ENCODE results near the gene COPS7A. TPM values are rescaled to one million over a fixed set of nuclear protein-coding genes. Genes with fewer than 3 reads are reported as not detected.
A peak's percentile ranks its signal among the peaks of the same experiment; 100 is the strongest.
"Not testable (repeated sequence)": the region's sequence is repeated elsewhere in the genome, so short reads cannot be mapped to it uniquely, and the experiment has no call there.

The COPS7A gene
- total RNA-seq, 2 experiments from 2014 or later, result 38.3 to 41.6 TPM

DNA sequence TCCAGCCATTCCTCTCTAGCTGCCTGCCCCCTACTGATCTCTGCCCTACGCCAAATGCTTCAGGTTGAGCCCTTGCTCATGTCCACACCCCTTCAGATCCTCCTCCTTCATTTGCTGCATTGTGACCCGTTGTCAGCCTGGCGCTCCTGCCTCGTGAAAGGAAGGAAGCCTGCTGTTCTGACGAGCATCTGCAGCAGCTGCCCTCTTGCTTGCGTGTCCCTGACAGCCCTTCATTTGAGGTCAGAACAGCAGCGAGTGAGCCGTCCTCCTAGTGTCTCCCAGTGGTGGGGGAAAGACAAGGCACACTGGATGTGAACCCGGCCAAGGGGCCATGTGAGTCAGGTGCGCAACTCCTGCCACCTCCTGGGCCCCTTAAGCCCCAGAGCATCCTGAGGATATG, 20.2 kb upstream of the COPS7A start:
- no peaks in the 10 kb centered on the region for H3K9me3 Mint-ChIP-seq (ENCODE audit: low read depth)
- peaks cover 44% of the 10 kb centered on the region for H3K27me3 Mint-ChIP-seq
- POLR2A ChIA-PET, result no interaction called here
- H3K36me3 Mint-ChIP-seq (ENCODE audit: low read depth), result no peaks in the 10 kb centered on the region
- CTCF ChIA-PET, result no interaction called here
- ATAC-seq (peak; percentile 23), DNase-seq (peak; percentile 30)
- H3K4me1 Mint-ChIP-seq, result peaks cover 12% of the 10 kb centered on the region
- no peak overlapping the region for H3K4me3 Mint-ChIP-seq
- intact Hi-C loops (cut with DNase I, micrococcal nuclease), result no loop called here
- no peak overlapping the region for H3K27ac Mint-ChIP-seq

DNA sequence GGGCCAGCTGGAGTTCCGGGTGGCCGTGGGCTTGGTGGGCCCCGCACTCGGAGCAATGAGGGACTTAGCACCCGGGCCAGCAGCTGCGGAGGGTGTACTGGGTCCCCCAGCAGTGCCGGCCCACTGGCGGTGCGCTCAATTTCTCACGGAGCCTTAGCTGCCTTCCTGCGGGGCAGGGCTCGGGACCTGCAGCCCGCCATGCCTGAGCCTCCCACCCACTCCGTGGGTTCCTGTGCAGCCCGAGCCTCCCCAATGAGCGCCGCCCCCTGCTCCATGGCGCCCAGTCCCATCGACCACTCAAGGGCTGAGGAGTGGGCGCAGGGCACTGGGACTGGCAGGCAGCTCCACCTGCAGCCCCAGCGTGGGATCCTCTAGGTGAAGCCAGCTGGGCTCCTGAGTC, 15.5 kb upstream of the COPS7A start:
- ChIA-PET POLR2A (interaction anchor here (1.3 to 1.8 kb wide), 3 partner anchors 19 to 144 kb away, joined by 3 to 7 read pairs (median 3); partner anchors contain the start of genes GPR162, USP5 and ZNF384), CTCF (interaction anchor here (1.1 to 1.9 kb wide), 2 partner anchors 88 to 147 kb away, joined by 3 to 5 read pairs; no protein-coding TSS in a partner anchor)
- H3K27ac Mint-ChIP-seq; H3K9me3 Mint-ChIP-seq (ENCODE audit: low read depth); DNase-seq; H3K36me3 Mint-ChIP-seq (ENCODE audit: low read depth); H3K4me1 Mint-ChIP-seq; intact Hi-C loops (cut with DNase I, micrococcal nuclease); H3K4me3 Mint-ChIP-seq; ATAC-seq: not testable (repeated sequence)
- peaks cover 15% of the 10 kb centered on the region for H3K27me3 Mint-ChIP-seq

GRCh38 chr12:6708960-6709394, 14.9 kb upstream of the COPS7A start:
- DNase-seq (peak; percentile 62), ATAC-seq (peak; percentile 82)
- intact Hi-C loops (cut with DNase I, micrococcal nuclease), result no loop called here
- Mint-ChIP-seq H3K9me3 (ENCODE audit: low read depth) (no peaks in the 10 kb centered on the region), H3K4me3 (peak overlapping the region; percentile 20), H3K36me3 (ENCODE audit: low read depth) (no peaks in the 10 kb centered on the region), H3K4me1 (peaks cover 10% of the 10 kb centered on the region), H3K27ac (peak overlapping the region; percentile 81), H3K27me3 (peaks cover 12% of the 10 kb centered on the region)
- CTCF ChIA-PET, result interaction anchor here (0.6 to 1.9 kb wide), 6 partner anchors 9 to 332 kb away, joined by 3 to 5 read pairs (median 3); no protein-coding TSS in a partner anchor
- POLR2A ChIA-PET, result interaction anchor here (0.6 to 1.8 kb wide), 6 partner anchors 14 to 143 kb away, joined by 3 to 10 read pairs (median 4); partner anchors contain the start of genes COPS7A, GPR162, USP5 and ZNF384

DNA sequence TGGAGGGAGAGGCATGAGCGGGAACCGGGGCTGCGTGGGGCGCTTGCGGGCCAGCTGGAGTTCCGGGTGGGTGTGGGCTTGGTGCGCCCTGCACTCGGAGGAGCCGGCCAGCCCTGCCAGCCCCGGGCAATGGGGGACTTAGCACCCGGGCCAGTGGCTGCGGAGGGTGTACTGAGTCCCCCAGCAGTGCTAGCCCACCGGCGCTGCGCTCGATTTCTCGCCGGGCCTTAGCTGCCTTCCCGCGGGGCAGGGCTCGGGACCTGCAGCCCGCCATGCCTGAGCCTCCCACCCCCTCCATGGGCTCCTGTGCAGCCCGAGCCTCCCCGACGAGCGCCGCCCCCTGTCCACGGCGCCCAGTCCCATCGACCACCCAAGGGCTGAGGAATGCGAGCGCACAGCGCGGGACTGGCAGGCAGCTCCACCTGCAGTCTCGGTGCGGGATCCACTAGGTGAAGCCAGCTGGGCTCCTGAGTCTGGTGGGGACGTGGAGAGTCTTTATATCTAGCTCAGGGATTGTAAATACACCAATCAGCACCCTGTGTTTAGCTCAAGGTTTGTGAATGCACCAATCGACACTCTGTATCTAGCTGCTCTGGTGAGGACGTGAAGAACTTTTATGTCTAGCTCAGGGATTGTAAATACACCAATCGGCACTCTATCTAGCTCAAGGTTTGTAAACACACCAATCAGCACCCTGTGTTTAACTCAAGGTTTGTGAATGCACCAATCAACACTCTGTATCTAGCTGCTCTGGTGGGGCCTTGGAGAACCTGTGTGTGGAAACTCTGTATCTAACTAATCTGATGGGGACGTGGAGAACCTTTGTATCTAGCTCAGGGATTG, 7.6 kb upstream of the COPS7A start:
- DNase-seq; H3K4me1 Mint-ChIP-seq; H3K4me3 Mint-ChIP-seq; H3K9me3 Mint-ChIP-seq (ENCODE audit: low read depth); intact Hi-C loops (cut with DNase I, micrococcal nuclease); POLR2A ChIA-PET; ATAC-seq; CTCF ChIA-PET; H3K36me3 Mint-ChIP-seq (ENCODE audit: low read depth); H3K27me3 Mint-ChIP-seq: not testable (repeated sequence)
- H3K27ac Mint-ChIP-seq, result peak overlapping the region; percentile 1

DNA sequence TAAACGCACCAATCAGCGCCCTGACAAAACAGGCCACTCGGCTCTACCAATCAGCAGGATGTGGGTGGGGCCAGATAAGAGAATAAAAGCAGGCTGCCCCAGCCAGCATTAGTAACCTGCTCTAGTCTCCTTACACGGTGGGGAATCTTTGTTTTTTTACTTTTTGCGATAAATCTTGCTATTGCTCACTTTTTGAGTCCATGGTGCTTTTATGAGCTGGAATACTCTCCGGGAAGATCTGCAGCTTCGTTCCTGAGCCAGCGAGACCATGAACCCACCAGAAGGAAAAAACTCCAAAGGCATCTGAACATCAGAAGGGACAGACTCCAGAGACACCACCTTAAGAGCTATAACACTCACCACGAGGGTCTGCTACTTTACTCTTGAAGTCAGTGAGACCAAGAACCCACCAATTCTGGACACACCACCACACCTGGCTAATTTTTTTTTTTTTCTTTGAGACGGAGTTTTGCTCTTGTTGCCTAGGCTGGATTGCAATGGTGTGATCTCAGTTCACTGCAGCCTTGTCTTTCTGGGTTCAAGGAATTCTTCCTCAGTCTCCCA, 6.9 kb upstream of the COPS7A start:
- ATAC-seq, result no peak
- no peaks in the 10 kb centered on the region for H3K9me3 Mint-ChIP-seq (ENCODE audit: low read depth)
- H3K4me3 Mint-ChIP-seq, result no peak overlapping the region
- H3K27ac Mint-ChIP-seq, result no peak overlapping the region
- CTCF ChIA-PET, result interaction anchor here (0.6 kb wide), 3 partner anchors 109 to 189 kb away, joined by 3 to 4 read pairs (median 3); no protein-coding TSS in a partner anchor
- POLR2A ChIA-PET, result no interaction called here
- peaks cover 1% of the 10 kb centered on the region for H3K4me1 Mint-ChIP-seq
- no peaks in the 10 kb centered on the region for H3K36me3 Mint-ChIP-seq (ENCODE audit: low read depth)
- intact Hi-C loops (cut with DNase I, micrococcal nuclease), result no loop called here
- DNase-seq, result no peak
- peaks cover 2% of the 10 kb centered on the region for H3K27me3 Mint-ChIP-seq

DNA sequence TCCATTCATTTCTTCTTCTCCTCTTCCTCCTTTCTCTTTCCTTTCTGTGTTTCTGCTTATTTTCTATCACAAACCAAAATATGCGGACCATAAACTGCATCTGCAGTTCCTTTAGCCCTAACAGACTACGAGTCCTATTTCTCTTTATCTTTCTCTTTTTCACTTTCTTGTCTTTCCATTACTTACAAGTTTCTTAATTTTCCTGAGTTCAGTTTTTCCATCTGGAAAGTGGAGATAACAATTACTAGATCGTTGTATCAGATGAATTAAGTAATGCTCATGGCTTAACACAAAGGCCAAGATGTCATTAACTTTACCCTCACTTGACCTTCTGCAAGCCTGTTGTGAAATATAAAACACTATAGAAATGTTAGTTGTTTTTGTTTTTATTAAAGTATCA, 983 bp upstream of the COPS7A start:
- intact Hi-C loops (cut with DNase I, micrococcal nuclease), result loop anchor here (5.0 to 10.0 kb wide), 2 partner anchors 54 to 382 kb away; partner anchors contain the start of gene C1RL (in 1 of the 2)
- H3K27ac Mint-ChIP-seq, result peak overlapping the region; percentile 52
- no peaks in the 10 kb centered on the region for H3K27me3 Mint-ChIP-seq
- ChIA-PET POLR2A (interaction anchor here (1.3 to 2.8 kb wide), 4 partner anchors 13 to 130 kb away, joined by 3 to 18 read pairs (median 12); partner anchors contain the start of genes USP5 and ZNF384), CTCF (interaction anchor here (0.7 to 2.9 kb wide), 12 partner anchors 9 to 215 kb away, joined by 3 to 11 read pairs (median 7); partner anchors contain the start of genes MLF2, SPSB2 and ZNF384)
- ATAC-seq (no peak), DNase-seq (no peak)
- H3K36me3 Mint-ChIP-seq (ENCODE audit: low read depth), result peaks cover 4% of the 10 kb centered on the region
- H3K4me1 Mint-ChIP-seq, result peaks cover 18% of the 10 kb centered on the region
- H3K4me3 Mint-ChIP-seq, result peak overlapping the region; percentile 80
- no peaks in the 10 kb centered on the region for H3K9me3 Mint-ChIP-seq (ENCODE audit: low read depth)

DNA sequence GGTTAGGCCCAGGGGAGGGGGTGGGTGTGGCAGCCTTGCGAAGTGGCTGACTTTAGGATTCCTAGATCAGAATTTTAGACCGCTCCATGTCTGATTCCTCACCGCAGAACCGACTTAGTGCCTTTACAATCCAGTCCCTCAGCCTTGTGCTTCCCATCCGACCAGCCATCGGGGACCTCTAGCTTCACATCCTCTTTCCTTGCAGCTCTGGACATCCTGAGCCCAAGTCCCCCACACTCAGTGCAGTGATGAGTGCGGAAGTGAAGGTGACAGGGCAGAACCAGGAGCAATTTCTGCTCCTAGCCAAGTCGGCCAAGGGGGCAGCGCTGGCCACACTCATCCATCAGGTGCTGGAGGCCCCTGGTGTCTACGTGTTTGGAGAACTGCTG, 557 bp downstream of the COPS7A start:
- H3K27ac Mint-ChIP-seq, result peak overlapping the region; percentile 97
- peaks cover 12% of the 10 kb centered on the region for H3K36me3 Mint-ChIP-seq (ENCODE audit: low read depth)
- ChIA-PET POLR2A (interaction anchor here (0.6 to 2.8 kb wide), 16 partner anchors 8 to 1266 kb away, joined by 3 to 18 read pairs (median 4); partner anchors contain the start of genes C12orf57, MLF2, MRPL51 and NOP2), CTCF (interaction anchor here (0.7 to 2.9 kb wide), 15 partner anchors 9 to 241 kb away, joined by 3 to 10 read pairs (median 5); partner anchors contain the start of genes CDCA3, MLF2 and USP5)
- no peaks in the 10 kb centered on the region for H3K9me3 Mint-ChIP-seq (ENCODE audit: low read depth)
- H3K27me3 Mint-ChIP-seq, result no peaks in the 10 kb centered on the region
- intact Hi-C loops (cut with DNase I, micrococcal nuclease), result loop anchor here (1.0 to 10.0 kb wide), 14 partner anchors 29 to 465 kb away; partner anchors contain the start of genes ING4 (in 2 of the 2), USP5 (in 2 of the 2), ZNF384 (in 2 of the 2) and C1RL (in 1 of the 2)
- H3K4me3 Mint-ChIP-seq, result peak overlapping the region; percentile 80
- H3K4me1 Mint-ChIP-seq, result peaks cover 18% of the 10 kb centered on the region
- ATAC-seq (peak; percentile 42), DNase-seq (no peak)

GRCh38 chr12:6725350-6725749, 1.5 kb downstream of the COPS7A start:
- ATAC-seq (no peak), DNase-seq (no peak)
- H3K4me3 Mint-ChIP-seq, result peak overlapping the region; percentile 80
- peaks cover 19% of the 10 kb centered on the region for H3K36me3 Mint-ChIP-seq (ENCODE audit: low read depth)
- POLR2A ChIA-PET, result interaction anchor here (0.7 to 2.8 kb wide), 4 partner anchors 36 to 157 kb away, joined by 3 to 18 read pairs (median 4); partner anchors contain the start of genes CDCA3, NOP2, SPSB2 and ZNF384
- peak overlapping the region; percentile 6 for H3K27ac Mint-ChIP-seq
- no peaks in the 10 kb centered on the region for H3K27me3 Mint-ChIP-seq
- peaks cover 18% of the 10 kb centered on the region for H3K4me1 Mint-ChIP-seq
- CTCF ChIA-PET, result interaction anchor here (0.6 to 2.8 kb wide), 3 partner anchors 8 to 100 kb away, joined by 3 to 8 read pairs (median 7); no protein-coding TSS in a partner anchor
- intact Hi-C loops (cut with DNase I, micrococcal nuclease), result loop anchor here (2.0 to 10.0 kb wide), 2 partner anchors 63 to 379 kb away; partner anchors contain the start of genes C1RL (in 1 of the 2) and ING4 (in 1 of the 2)
- no peaks in the 10 kb centered on the region for H3K9me3 Mint-ChIP-seq (ENCODE audit: low read depth)

GRCh38 chr12:6729186-6729585, 5.3 kb downstream of the COPS7A start:
- CTCF ChIA-PET, result interaction anchor here (0.7 to 1.0 kb wide), 2 partner anchors 86 to 105 kb away, joined by 3 read pairs; no protein-coding TSS in a partner anchor
- intact Hi-C loops (cut with DNase I, micrococcal nuclease), result loop anchor here in 1 of 2 experiments (10.0 kb wide), 1 partner anchor 376 kb away; the partner anchor contains the start of gene C1RL
- Mint-ChIP-seq H3K4me3 (no peak overlapping the region), H3K4me1 (peaks cover 11% of the 10 kb centered on the region), H3K9me3 (ENCODE audit: low read depth) (no peaks in the 10 kb centered on the region), H3K27me3 (no peaks in the 10 kb centered on the region), H3K27ac (no peak overlapping the region), H3K36me3 (ENCODE audit: low read depth) (peaks cover 25% of the 10 kb centered on the region)
- DNase-seq (no peak), ATAC-seq (no peak)
- POLR2A ChIA-PET, result no interaction called here

DNA sequence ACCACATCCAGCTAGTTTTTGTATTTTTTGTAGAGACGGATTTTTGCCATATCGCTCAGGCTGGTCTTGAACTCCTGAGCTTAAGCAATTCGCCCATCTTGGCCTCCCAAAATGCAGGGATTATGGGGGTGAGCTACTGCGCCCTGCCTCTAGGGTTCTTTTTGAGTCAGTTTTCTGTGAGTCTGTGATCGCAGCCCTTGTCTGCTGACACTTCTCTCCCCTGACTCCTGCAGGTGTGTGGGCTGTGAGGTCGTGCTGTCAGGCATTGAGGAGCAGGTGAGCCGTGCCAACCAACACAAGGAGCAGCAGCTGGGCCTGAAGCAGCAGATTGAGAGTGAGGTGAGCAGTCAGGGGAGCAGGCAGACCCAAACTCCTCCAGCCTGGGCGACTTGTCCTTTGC, 6.3 kb downstream of the COPS7A start:
- DNase-seq, result no peak
- ChIA-PET CTCF (interaction anchor here (0.6 kb wide), 2 partner anchors 25 to 91 kb away, joined by 3 read pairs; no protein-coding TSS in a partner anchor), POLR2A (no interaction called here)
- Mint-ChIP-seq H3K9me3 (ENCODE audit: low read depth) (no peaks in the 10 kb centered on the region), H3K27me3 (no peaks in the 10 kb centered on the region), H3K27ac (no peak overlapping the region), H3K4me3 (no peak overlapping the region), H3K4me1 (peaks cover 10% of the 10 kb centered on the region), H3K36me3 (ENCODE audit: low read depth) (peaks cover 25% of the 10 kb centered on the region)
- ATAC-seq, result no peak
- intact Hi-C loops (cut with DNase I, micrococcal nuclease), result no loop called here
